ENCODE measurements around the gene PARP12.
A peak's percentile ranks its signal among the peaks of the same experiment; 100 is the strongest.

GRCh38 chr7:140003913-140004382 is 58.8 kb downstream of the PARP12 start:
- TF ChIP-seq XRCC5 (optimal IDR thresholded peaks at IDR 0.05; ENCODE audit: low read length) (peak; percentile 27), RAD21 (CRISPR knock-in tag; IDR thresholded peaks at IDR 0.05) (0 out of 2 replicates have a peak, but pooled peaks have one; percentile 28), CTCF (CRISPR knock-in tag; IDR thresholded peaks at IDR 0.05) (peak; percentile 66), ZFP36L1 (CRISPR knock-in tag; IDR thresholded peaks at IDR 0.05) (no peak), ZNF800 (CRISPR knock-in tag; IDR thresholded peaks at IDR 0.05) (no peak), DPF2 (CRISPR knock-in tag; IDR thresholded peaks at IDR 0.05; ENCODE audit: borderline replicate concordance, low read depth) (no peak), NFATC3 (CRISPR knock-in tag; IDR thresholded peaks at IDR 0.05) (no peak), ZNF274 (CRISPR knock-in tag; IDR thresholded peaks at IDR 0.05) (no peak), ZNF142 (CRISPR knock-in tag; IDR thresholded peaks at IDR 0.05) (no peak), ZNF589 (CRISPR knock-in tag; conservative IDR thresholded peaks at IDR 0.05) (no peak), ZNF607 (CRISPR knock-in tag; IDR thresholded peaks at IDR 0.05; ENCODE audit: borderline replicate concordance) (no peak), SP140L (CRISPR knock-in tag; IDR thresholded peaks at IDR 0.05; ENCODE audit: borderline replicate concordance) (no peak)
